SK-N-SH (cell line): ENCODE data around the gene CPLANE2. TPM values are rescaled to one million over a fixed set of nuclear protein-coding genes. Genes with fewer than 3 reads are reported as not detected.

Experiments used
- CTCF ChIA-PET: fragments of 300-600, 350-600 bp; formaldehyde crosslinking; extraction: SDS; loops from one replicate; lab custom pipeline; 2021; lab: Yijun Ruan, JAX
- POLR2A ChIA-PET: fragments of 350-600 bp; sonication (Branson Sonifier 250); formaldehyde crosslinking; extraction: SDS; loops from one replicate; lab custom pipeline; 2020; ENCODE audit warnings: antibody characterized with exemption, inconsistent platforms; lab: Yijun Ruan, JAX
- DNase-seq: peaks from one replicate; pipeline ENCODE4 v3.0.0; 2012
- H2AFZ ChIP-seq: fragments of 200-600 bp; sonication (generic); 2 replicates; pipeline ENCODE4 v1.8.1; 2016; ENCODE audit warnings: antibody characterized with exemption, mild to moderate bottlenecking, low read depth
- H3F3A ChIP-seq: fragments of 200-600 bp; sonication (generic); replicated peaks from 2 replicates; pipeline ENCODE3; 2016; ENCODE audit warnings: antibody characterized with exemption, mild to moderate bottlenecking; ENCODE audit not compliant: insufficient read depth
- H3K27ac ChIP-seq, 2 experiments: fragments of 200-500 bp in 1 of 2; fragments of 200-600 bp in 1 of 2; sonication (Bioruptor generic) in 1 of 2; sonication (generic), shearing (Covaris generic) in 1 of 2; 2 replicates each; pipeline versions ENCODE4 v1.5.1 to v1.6.1; 2014 to 2016; ENCODE audit warnings: low read depth in 2 of 2, inconsistent platforms in 1 of 2, low read length in 1 of 2, mild to moderate bottlenecking in 1 of 2, mixed read lengths in 1 of 2
- H3K27me3 ChIP-seq: fragments of 200-600 bp; sonication (generic), shearing (Covaris generic); 2 replicates; pipeline ENCODE4 v1.6.1; 2016; ENCODE audit warnings: mixed run types; ENCODE audit not compliant: insufficient read depth
- H3K36me3 ChIP-seq, 2 experiments: fragments of 200-500 bp in 1 of 2; fragments of 200-600 bp in 1 of 2; sonication (Bioruptor generic) in 1 of 2; sonication (generic) in 1 of 2; replicated peaks in 1 of 2; 2 replicates each; pipeline versions ENCODE3 to v1.5.1; 2014 to 2016; ENCODE audit warnings: low read length in 1 of 2, mild to moderate bottlenecking in 1 of 2; ENCODE audit not compliant: insufficient read depth in 2 of 2, control insufficient read depth in 1 of 2
- H3K4me1 ChIP-seq, 2 experiments: fragments of 200-500 bp in 1 of 2; fragments of 200-600 bp in 1 of 2; sonication (Bioruptor generic) in 1 of 2; sonication (generic), shearing (Covaris generic) in 1 of 2; 2 replicates each; pipeline versions ENCODE4 v1.5.1 to v1.6.1; 2014 to 2016; ENCODE audit warnings: low read depth in 1 of 2, low read length in 1 of 2, mixed run types in 1 of 2; ENCODE audit not compliant: insufficient read depth in 2 of 2, control insufficient read depth in 1 of 2
- H3K4me2 ChIP-seq: fragments of 200-600 bp; sonication (generic), shearing (Covaris generic); 2 replicates; pipeline ENCODE4 v1.6.1; 2017; ENCODE audit warnings: mixed run types
- H3K4me3 ChIP-seq, 2 experiments: fragments of 200-500 bp in 1 of 2; fragments of 200-600 bp in 1 of 2; sonication (Bioruptor generic) in 1 of 2; sonication (generic), shearing (Covaris generic) in 1 of 2; 2 replicates each; pipeline versions ENCODE4 v1.5.1 to v1.8.1; 2014 to 2016; ENCODE audit warnings: low read depth in 2 of 2, inconsistent platforms in 1 of 2, low read length in 1 of 2, mild to moderate bottlenecking in 1 of 2, mixed read lengths in 1 of 2, moderate library complexity in 1 of 2
- H3K79me2 ChIP-seq: fragments of 200-600 bp; sonication (generic); 2 replicates; pipeline ENCODE4 v1.8.1; 2017; ENCODE audit warnings: mild to moderate bottlenecking; ENCODE audit not compliant: insufficient read depth
- H3K9ac ChIP-seq: fragments of 200-600 bp; sonication (generic); 2 replicates; pipeline ENCODE4 v1.6.1; 2017; ENCODE audit warnings: mixed run types
- H3K9me2 ChIP-seq: fragments of 200-600 bp; sonication (generic); 2 replicates; pipeline ENCODE4 v1.6.1; 2017; ENCODE audit warnings: mixed run types
- H3K9me3 ChIP-seq: fragments of 200-600 bp; sonication (generic); 2 replicates; pipeline ENCODE4 v1.6.1; 2017; ENCODE audit warnings: mixed run types, mild to moderate bottlenecking, moderate library complexity
- H4K20me1 ChIP-seq: fragments of 200-600 bp; sonication (generic); 2 replicates; pipeline ENCODE4 v1.6.1; 2017; ENCODE audit warnings: mild to moderate bottlenecking, mixed run types; ENCODE audit not compliant: insufficient read depth
- CTCF ChIP-seq: fragments of 200-600 bp; sonication (generic); IDR thresholded peaks from 2 replicates; pipeline ENCODE4 v1.6.1; 2017; ENCODE audit warnings: antibody characterized with exemption, mild to moderate bottlenecking, moderate library complexity
- ELF1 ChIP-seq: IDR thresholded peaks from 2 replicates; pipeline ENCODE4 v1.4.0; 2012
- GABPA ChIP-seq: IDR thresholded peaks from 2 replicates; pipeline ENCODE4 v1.4.0; 2012; ENCODE audit warnings: low read depth, mild to moderate bottlenecking
- GATA2 ChIP-seq: sonication (generic); formaldehyde crosslinking; IDR thresholded peaks from 2 replicates; pipeline ENCODE4 v1.5.0; 2020; ENCODE audit warnings: mild to moderate bottlenecking, missing genetic modification reagents
- JUND ChIP-seq: IDR thresholded peaks from 2 replicates; pipeline ENCODE4 v1.4.0; 2012
- MXI1 ChIP-seq: IDR thresholded peaks from 2 replicates; pipeline ENCODE4 v1.6.1; 2012; ENCODE audit warnings: mild to moderate bottlenecking, low read depth, low read length, improper control_type of control experiment
- NRF1 ChIP-seq: IDR thresholded peaks from 2 replicates; pipeline ENCODE4 v1.6.1; 2012; ENCODE audit warnings: low read depth, mild to moderate bottlenecking, low read length
- POLR2AphosphoS5 ChIP-seq: IDR thresholded peaks from 2 replicates; pipeline ENCODE4 v1.6.1; 2012; ENCODE audit warnings: low read depth, low read length
- RAD21 ChIP-seq: IDR thresholded peaks from 2 replicates; pipeline ENCODE4 v1.6.1; 2012; ENCODE audit warnings: mild to moderate bottlenecking, low read length
- REST ChIP-seq: IDR thresholded peaks from 2 replicates; pipeline ENCODE4 v1.6.1; 2012; ENCODE audit warnings: mild to moderate bottlenecking, low read depth, low read length, moderate library complexity
- RXRA ChIP-seq: IDR thresholded peaks from 2 replicates; pipeline ENCODE4 v1.4.0; 2012; ENCODE audit warnings: low read depth, mild to moderate bottlenecking, borderline replicate concordance
- TCF12 ChIP-seq: IDR thresholded peaks from 2 replicates; pipeline ENCODE4 v1.4.0; 2012
- TEAD4 ChIP-seq: IDR thresholded peaks from 2 replicates; pipeline ENCODE4 v1.4.0; 2012; ENCODE audit warnings: mild to moderate bottlenecking, borderline replicate concordance; ENCODE audit not compliant: insufficient read depth
- YY1 ChIP-seq: IDR thresholded peaks from 2 replicates; pipeline ENCODE4 v1.4.0; 2012; ENCODE audit warnings: low read depth, mild to moderate bottlenecking
- WGBS: methylation state at CpG from one replicate; pipeline ENCODE4 v1.1.6; 2017; ENCODE audit warnings: low lambda C conversion rate; 5-methylcytosine and 5-hydroxymethylcytosine counted together
- polyA plus RNA-seq, 3 experiments: library from polyadenylated mRNA; depleted of rRNA; stranded (reverse); fragments of >200 nt; gene quantifications; 2 replicates each; pipeline ENCODE4 v1.2.3, GENCODE V29; 2012
- TF ChIP-seq, protein P1 (sequence below): fragments of 150-350 bp; IDR thresholded peaks from 2 replicates; pipeline ENCODE4 v1.6.1; 2016; ENCODE audit warnings: mild to moderate bottlenecking, low read depth, low read length
- TF ChIP-seq, protein P2 (sequence below): IDR thresholded peaks from 2 replicates; pipeline ENCODE4 v1.4.0; 2012; ENCODE audit warnings: low read depth
- TF ChIP-seq, protein P3 (sequence below): fragments of 150-350 bp; IDR thresholded peaks from 2 replicates; pipeline ENCODE4 v1.6.1; 2017; ENCODE audit warnings: antibody characterized with exemption, low read length, low read depth, borderline replicate concordance
- TF ChIP-seq, protein P4 (sequence below): IDR thresholded peaks from 2 replicates; pipeline ENCODE4; 2012
- TF ChIP-seq, protein P5 (sequence below): IDR thresholded peaks from 2 replicates; pipeline ENCODE4 v1.4.0; 2012; ENCODE audit warnings: low read depth, borderline replicate concordance

The CPLANE2 gene
- polyA plus RNA-seq, 1 of the 3 experiments (the other 2 are of a cell fraction): 8.6 TPM

DNA sequence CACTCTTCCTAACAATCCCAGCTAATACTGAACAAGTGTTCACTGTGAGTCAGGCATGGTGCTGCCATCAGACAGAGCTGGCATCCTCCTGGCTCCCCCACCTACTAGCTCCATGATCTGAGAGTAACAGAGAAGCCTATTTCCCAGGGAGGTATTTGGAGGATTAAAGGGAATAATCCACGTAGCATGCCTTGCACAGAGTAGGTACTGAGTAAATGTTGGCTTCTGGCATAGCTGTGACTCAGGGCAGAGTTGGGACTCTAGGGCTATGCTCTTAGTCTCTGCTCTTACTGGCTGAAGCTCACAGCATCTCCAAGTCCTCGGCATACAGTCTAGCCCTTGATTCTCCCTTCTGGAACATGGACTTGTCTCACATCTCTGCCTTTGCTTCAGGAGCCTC is 32.8 kb downstream of the CPLANE2 start (continued):
- TF ChIP-seq, protein P1, sequence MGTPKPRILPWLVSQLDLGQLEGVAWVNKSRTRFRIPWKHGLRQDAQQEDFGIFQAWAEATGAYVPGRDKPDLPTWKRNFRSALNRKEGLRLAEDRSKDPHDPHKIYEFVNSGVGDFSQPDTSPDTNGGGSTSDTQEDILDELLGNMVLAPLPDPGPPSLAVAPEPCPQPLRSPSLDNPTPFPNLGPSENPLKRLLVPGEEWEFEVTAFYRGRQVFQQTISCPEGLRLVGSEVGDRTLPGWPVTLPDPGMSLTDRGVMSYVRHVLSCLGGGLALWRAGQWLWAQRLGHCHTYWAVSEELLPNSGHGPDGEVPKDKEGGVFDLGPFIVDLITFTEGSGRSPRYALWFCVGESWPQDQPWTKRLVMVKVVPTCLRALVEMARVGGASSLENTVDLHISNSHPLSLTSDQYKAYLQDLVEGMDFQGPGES: no peak
- TF ChIP-seq NRF1 (no peak), GABPA (no peak)
- TF ChIP-seq, protein P2, sequence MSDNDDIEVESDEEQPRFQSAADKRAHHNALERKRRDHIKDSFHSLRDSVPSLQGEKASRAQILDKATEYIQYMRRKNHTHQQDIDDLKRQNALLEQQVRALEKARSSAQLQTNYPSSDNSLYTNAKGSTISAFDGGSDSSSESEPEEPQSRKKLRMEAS: no peak

- Histone ChIP-seq H3K4me2 (no peak overlapping the region), H3K9me2 (no peaks in the 10 kb centered on the region), H3K4me1 (peaks cover 0 to 19% of the 10 kb centered on the region in 2 experiments; a peak in 1 of 4 replicates), H3K27ac (no peak overlapping the region), H3K4me3 (no peak overlapping the region), H3F3A (peaks cover 11% of the 10 kb centered on the region), H3K36me3 (no peaks in the 10 kb centered on the region), H4K20me1 (no peaks in the 10 kb centered on the region), H3K27me3 (no peaks in the 10 kb centered on the region), H3K9ac (no peak overlapping the region), H3K79me2 (no peaks in the 10 kb centered on the region), H2AFZ (no peak overlapping the region), H3K9me3 (no peaks in the 10 kb centered on the region)
- ChIA-PET POLR2A (no interaction called here), CTCF (interaction anchor here (1.1 to 6.8 kb wide), 4 partner anchors 12 to 159 kb away, joined by 3 to 43 read pairs (median 8); no protein-coding TSS in a partner anchor)
- no peak for DNase-seq
- WGBS: 55% methylated on average over 3 of the region's 3 CpGs
- no peak for TF ChIP-seq RXRA
- TF ChIP-seq, protein P3, sequence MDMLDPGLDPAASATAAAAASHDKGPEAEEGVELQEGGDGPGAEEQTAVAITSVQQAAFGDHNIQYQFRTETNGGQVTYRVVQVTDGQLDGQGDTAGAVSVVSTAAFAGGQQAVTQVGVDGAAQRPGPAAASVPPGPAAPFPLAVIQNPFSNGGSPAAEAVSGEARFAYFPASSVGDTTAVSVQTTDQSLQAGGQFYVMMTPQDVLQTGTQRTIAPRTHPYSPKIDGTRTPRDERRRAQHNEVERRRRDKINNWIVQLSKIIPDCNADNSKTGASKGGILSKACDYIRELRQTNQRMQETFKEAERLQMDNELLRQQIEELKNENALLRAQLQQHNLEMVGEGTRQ: no peak
- TF ChIP-seq TCF12: no peak
- TF ChIP-seq GABPA: no peak
- no peak for TF ChIP-seq YY1
- no peak for TF ChIP-seq RAD21
- TF ChIP-seq, protein P2: no peak
- TF ChIP-seq CTCF: no peak
- no peak for TF ChIP-seq JUND
- TF ChIP-seq TEAD4: no peak
- TF ChIP-seq, protein P1: no peak
- no peak for TF ChIP-seq POLR2AphosphoS5
- no peak for TF ChIP-seq MXI1
- TF ChIP-seq, protein P4, sequence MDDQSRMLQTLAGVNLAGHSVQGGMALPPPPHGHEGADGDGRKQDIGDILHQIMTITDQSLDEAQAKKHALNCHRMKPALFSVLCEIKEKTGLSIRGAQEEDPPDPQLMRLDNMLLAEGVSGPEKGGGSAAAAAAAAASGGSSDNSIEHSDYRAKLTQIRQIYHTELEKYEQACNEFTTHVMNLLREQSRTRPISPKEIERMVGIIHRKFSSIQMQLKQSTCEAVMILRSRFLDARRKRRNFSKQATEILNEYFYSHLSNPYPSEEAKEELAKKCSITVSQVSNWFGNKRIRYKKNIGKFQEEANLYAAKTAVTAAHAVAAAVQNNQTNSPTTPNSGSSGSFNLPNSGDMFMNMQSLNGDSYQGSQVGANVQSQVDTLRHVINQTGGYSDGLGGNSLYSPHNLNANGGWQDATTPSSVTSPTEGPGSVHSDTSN: no peak
- TF ChIP-seq GATA2 (CRISPR knock-in tag): no peak
- TF ChIP-seq, protein P5, sequence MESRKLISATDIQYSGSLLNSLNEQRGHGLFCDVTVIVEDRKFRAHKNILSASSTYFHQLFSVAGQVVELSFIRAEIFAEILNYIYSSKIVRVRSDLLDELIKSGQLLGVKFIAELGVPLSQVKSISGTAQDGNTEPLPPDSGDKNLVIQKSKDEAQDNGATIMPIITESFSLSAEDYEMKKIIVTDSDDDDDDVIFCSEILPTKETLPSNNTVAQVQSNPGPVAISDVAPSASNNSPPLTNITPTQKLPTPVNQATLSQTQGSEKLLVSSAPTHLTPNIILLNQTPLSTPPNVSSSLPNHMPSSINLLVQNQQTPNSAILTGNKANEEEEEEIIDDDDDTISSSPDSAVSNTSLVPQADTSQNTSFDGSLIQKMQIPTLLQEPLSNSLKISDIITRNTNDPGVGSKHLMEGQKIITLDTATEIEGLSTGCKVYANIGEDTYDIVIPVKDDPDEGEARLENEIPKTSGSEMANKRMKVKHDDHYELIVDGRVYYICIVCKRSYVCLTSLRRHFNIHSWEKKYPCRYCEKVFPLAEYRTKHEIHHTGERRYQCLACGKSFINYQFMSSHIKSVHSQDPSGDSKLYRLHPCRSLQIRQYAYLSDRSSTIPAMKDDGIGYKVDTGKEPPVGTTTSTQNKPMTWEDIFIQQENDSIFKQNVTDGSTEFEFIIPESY: no peak
- no peak for TF ChIP-seq ELF1
- no peak for TF ChIP-seq REST
These were observed 33.4 kb downstream of the CPLANE2 start for GRCh38 chr1:16203550-16203949.
